ENCODE data around the gene MEIG1.
"Not testable (repeated sequence)": the region's sequence is repeated elsewhere in the genome, so short reads cannot be mapped to it uniquely, and the experiment has no call there.

DNA sequence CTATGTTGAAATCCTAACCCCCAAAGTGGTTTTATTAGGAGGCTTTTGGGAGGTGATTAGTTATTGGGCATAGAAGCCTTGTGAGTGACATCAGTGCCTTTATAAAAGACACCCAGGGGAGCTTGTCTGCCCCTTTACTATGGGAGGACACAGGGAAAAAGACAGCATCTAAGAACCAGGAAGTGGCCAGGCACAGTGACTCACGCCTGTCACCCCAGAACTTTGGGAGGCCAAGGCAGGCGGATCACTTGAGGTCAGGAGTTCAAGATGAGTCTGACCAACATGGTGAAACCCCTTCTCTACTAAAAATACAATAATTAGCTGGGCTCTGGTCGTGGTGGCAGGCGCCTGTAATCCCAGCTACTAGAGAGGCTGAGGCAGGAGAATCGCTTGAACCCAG is 20.2 kb upstream of the MEIG1 start:
- TF ChIP-seq, protein P1, sequence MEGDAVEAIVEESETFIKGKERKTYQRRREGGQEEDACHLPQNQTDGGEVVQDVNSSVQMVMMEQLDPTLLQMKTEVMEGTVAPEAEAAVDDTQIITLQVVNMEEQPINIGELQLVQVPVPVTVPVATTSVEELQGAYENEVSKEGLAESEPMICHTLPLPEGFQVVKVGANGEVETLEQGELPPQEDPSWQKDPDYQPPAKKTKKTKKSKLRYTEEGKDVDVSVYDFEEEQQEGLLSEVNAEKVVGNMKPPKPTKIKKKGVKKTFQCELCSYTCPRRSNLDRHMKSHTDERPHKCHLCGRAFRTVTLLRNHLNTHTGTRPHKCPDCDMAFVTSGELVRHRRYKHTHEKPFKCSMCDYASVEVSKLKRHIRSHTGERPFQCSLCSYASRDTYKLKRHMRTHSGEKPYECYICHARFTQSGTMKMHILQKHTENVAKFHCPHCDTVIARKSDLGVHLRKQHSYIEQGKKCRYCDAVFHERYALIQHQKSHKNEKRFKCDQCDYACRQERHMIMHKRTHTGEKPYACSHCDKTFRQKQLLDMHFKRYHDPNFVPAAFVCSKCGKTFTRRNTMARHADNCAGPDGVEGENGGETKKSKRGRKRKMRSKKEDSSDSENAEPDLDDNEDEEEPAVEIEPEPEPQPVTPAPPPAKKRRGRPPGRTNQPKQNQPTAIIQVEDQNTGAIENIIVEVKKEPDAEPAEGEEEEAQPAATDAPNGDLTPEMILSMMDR (IDR thresholded peaks at IDR 0.05), result not testable (repeated sequence)
- TF ChIP-seq EP300 (IDR thresholded peaks at IDR 0.05), result not testable (repeated sequence)
